H1 (cell line): ENCODE results near the gene NYAP2. TPM values are rescaled to one million over a fixed set of nuclear protein-coding genes. Genes with fewer than 3 reads are reported as not detected.

ENCODE experiments used
- CTCF ChIP-seq, 3 experiments: IDR thresholded peaks; 1 replicate in 2 of 3; 2 replicates in 1 of 3; pipeline versions ENCODE4 v1.5.1 to v1.6.1; 2011; ENCODE audit warnings: low read length in 3 of 3, mild to moderate bottlenecking in 3 of 3, inconsistent platforms in 2 of 3, low read depth in 1 of 3, moderate library complexity in 1 of 3; ENCODE audit not compliant: insufficient read depth in 1 of 3; ENCODE audit errors: control extremely low read depth in 1 of 3
- polyA plus RNA-seq, 7 experiments: library from polyadenylated mRNA; depleted of rRNA in 3 of 7; stranded (reverse) in 5 of 7; unstranded in 2 of 7; fragments of >200 nt in 5 of 7; fragments of 200-250 nt in 2 of 7; gene quantifications; 1 replicate in 5 of 7; 2 replicates in 1 of 7; 4 replicates in 1 of 7; pipeline versions ENCODE4 v1.2.1 to v1.2.3, GENCODE V29; 2011 to 2013; ENCODE audit warnings: missing spikeins in 2 of 7, mixed read lengths in 2 of 7
- total RNA-seq: library from RNA; stranded (reverse); fragmentation: NEBNext Ultra II Directional; extraction: Animal tissue kit (Norgen Biotek cat#: 25700); gene quantifications from 2 replicates; pipeline ENCODE4 v1.2.1, GENCODE V29; 2021

The NYAP2 gene
- total and polyA plus RNA-seq, 2 of the 8 experiments (the other 6 are each of a cell fraction or from before 2014, with no cell fraction given), result not detected

GRCh38 chr2:225367482-225367881 is 32.0 kb upstream of the NYAP2 start (continued):
- no peak for TF ChIP-seq CTCF (IDR thresholded peaks at IDR 0.05; ENCODE audit: control extremely low read depth in 1 of 3, insufficient read depth in 1 of 3, low read depth in 1 of 3, low read length in 3 of 3)
